COR-L47 (cell line): ENCODE data around the gene CHTF18.
"Not testable (repeated sequence)": the region's sequence is repeated elsewhere in the genome, so short reads cannot be mapped to it uniquely, and the experiment has no call there.

Experiments used
- DNase-seq: peaks from one replicate; lab custom pipeline; 2025; lab: John Stamatoyannopoulos, UW

The CHTF18 gene

DNA sequence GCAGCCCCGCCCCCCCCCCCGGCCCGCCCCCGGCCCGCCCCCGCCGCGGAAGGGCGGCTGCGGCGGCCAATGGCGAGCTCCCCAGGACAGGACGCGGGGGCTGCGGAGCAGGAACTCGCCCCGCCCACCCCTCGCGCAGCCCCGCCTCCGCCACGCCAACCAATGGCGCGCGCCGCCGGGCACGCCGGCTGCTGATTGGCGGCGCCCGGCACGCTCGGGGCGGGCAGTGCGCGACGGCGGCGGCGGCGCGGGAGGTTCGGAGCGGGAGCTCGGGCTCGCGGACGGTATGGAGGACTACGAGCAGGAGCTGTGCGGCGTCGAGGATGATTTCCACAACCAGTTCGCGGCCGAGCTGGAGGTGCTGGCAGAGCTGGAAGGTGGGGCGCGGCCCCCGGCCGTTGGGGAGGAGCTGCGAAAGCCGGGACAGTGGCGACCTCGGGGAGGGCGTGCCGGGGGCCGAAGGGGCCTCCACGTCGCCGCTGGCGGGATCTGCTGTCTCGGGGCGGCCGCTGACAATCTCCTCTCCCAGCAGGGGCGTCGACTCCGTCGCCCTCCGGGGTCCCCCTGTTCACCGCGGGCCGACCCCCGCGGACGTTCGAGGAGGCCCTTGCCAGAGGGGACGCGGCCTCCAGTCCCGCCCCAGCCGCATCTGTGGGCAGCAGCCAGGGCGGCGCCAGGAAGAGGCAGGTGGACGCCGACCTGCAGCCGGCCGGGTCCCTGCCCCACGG, at the start of gene CHTF18:
Gene CHTF18, plus strand, starts transcription at position 222 of the 728 bp plus-strand sequence. Its CDS starts 65 bp downstream, at position 287.
- peak; percentile 82 for DNase-seq

DNA sequence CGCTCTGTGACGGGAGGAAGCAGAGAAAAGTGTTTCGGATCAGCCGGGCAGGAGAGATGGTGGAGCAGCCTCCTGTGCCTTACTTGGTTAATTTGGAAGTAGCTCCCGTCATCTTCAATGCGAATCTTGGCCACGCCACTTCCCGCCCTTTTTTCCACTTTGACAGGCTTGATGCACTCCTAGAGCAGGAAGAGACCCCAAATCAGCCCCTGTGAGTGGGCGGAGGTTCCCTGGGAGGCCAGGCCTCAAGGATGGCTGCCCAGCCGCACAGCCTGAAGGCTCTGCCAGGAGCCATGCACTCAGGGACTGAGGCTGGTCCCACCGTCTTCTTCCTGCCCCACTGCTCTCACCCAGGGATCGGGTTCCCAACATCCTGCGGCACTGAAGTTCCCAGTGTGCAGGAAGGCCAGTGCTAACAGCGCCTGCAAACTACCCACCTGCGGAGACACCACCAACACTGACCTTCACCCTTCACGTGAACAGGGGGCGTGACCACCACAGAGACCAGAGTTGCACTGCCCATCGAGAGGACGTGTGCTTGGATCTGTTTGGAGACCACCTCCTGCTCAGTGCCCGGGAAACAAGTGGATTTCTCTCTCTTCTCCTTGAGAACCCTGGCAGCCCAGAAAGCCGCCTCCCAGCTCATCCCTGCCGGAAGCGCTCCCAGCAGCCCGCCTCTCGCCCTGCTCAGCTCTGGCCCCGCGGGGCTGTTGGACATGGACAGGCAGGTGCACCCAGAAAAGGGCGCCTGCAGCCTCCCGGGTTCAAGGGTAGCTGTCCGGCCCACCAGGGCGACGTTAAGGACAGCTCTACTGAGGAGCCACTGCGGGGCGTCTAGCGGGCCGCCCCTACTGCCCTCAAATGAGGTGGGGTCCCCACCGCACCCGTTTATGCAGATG, 48.6 kb upstream of the CHTF18 start:
- DNase-seq: no peak

DNA sequence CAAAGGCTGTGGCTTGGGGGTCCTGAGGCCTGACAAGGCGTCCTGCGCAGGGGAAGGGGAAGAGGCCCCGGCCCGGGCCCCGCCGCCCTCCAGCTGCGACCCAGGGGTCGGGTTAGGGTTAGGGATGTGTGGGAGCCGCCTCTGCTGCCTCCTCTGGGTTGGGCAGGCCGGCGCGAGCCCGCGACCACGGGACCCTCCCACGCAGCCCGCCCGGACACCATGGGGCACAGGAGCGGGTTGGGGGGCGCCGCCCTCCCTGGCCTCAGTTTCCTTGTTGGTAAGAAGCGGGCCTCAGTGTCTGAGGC, 48.0 kb upstream of the CHTF18 start:
- no peak for DNase-seq

DNA sequence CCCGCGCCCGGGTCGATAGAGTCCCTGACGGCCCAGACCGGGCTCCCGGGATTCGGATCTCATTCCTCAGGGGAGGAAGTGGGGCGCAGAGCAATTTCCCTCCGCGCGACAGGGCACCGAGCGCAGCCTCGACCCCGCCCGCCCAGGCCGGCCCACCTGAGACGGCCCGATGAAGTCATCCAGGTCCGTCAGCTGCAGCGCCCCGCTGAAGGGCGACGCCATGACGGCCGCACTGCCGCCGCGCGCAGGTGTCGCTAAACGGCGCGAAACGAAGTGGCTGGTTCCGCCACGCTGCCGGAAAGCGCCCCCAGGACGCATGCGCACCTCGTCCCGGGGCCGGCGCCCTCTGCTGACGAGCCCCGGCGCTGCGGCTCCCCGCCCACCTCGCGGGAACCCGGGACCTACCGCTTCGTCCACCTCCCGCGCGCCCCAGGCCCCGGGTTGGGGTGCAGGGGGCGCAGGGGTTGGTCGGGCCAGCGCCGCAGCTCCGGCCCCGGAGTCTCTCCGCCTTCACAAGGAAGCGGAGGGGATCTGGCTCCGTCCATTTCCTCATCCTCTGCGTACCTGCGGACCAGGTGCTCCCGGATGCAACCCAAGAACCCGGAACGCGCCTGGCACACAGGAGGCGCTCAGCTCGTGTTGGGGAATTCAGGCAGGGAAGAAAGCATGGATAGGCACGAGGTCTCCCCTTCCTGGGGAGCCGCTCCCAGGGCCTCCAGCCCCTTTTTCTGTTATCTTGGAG, 47.5 kb upstream of the CHTF18 start, which contains the start of gene CIAO3:
Gene CIAO3, minus strand, starts transcription at position 234 of the 742 bp plus-strand sequence. Its CDS starts 12 bp downstream, at position 222.
- peak; percentile 85 for DNase-seq

DNA sequence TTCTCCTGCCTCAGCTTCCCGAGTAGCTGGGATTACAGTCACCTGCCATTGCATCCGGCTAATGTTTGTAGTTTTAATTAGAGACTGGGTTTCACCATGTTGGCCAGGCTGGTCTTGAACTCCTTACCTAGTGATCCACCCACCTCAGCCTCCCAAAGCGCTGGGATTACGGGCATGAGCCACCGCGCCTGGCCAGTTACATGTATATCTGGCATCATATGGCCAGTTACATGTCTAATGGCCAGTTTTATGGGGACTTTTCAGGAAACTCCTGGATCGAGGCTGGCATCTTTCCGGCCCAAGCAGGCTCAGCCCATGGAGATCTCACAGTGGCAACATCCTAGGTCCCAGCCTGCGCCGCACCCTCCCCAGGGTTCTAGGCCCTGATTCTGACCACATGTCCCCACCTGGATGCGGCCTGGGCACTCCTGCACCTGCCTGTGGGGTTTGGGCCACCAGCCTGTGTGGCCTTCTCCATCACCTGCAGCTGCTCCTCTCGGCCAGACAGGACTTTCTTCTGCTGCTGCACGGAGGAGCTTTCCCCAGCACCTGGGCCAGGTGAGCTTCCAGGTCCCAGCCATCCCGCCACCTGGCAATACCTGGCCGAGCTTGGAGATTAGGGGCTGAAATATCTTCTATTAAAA, 46.3 kb upstream of the CHTF18 start:
- DNase-seq: no peak

DNA sequence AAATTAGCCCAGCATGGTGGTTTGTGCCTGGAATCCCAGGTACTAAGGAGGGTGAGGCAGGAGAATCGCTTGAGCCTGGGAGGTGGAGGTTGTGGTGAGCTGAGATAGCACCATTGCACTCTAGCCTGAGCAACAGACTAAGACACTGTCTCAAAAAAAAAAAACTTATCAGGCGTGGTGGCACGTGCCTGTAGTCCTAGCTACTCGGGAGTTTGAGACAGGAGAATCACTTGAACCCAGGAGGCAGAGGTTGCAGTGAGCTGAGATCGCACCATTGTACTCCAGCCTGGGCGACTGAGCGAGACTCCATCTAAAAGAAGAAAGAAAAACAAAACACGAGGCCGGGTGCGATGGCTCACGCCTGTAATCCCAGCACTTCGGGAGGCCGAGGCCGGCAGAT, 45.5 kb upstream of the CHTF18 start:
- not testable (repeated sequence) for DNase-seq

DNA sequence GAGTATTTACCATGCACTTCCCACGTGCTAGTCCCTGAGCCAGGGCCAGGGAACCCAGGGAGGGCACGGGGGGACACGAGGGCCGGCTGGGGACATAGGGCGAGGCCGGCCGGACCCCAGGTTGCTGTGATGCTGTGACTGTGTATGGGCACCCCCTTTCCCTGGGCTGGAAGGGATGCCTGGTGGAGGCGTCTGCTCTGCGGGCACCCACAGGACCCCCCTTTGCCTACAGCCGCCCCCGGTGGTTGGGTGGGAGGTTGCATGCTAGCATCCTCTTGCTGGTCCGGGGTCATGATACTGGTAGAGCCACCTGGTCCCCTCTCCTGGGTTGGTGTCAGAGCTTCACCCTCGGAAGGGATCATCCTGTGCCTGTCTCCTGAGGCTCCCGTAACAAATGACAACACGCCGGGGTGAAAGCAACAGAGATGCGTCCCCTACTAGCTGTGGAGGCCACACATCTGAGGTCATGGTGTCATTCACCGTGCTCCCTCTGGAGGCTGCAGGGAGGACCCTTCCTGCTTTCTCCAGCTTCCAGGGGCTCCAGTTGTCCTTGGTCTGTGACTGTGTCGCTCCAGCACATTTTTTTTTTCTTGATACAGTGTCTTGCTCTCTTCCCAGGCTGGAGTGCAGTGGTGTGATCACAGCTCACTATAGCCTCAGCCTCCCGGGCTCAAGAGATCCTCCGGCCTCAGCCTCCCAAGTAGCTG, 44.5 kb upstream of the CHTF18 start:
- no peak for DNase-seq

DNA sequence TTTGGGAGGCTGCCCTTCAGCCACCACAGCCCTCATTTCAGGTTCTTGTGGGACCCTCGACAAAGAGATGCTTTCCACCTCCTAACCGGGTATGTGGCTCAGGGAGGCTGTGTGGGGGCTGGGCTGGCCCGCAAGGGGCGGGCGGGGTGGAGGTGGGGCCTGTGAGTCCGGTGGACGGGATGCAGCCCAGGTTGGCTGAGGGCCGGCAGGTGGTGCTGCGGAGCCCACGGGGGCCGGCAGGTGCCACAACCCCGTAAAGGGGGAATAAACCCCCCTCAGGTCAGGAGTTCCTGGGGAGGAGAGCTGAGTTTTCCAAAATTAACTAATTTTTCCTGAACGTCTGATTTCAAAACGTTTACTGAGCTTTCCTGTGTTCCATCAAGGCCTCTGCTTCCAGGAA, 42.7 kb upstream of the CHTF18 start:
- peak; percentile 33 for DNase-seq

DNA sequence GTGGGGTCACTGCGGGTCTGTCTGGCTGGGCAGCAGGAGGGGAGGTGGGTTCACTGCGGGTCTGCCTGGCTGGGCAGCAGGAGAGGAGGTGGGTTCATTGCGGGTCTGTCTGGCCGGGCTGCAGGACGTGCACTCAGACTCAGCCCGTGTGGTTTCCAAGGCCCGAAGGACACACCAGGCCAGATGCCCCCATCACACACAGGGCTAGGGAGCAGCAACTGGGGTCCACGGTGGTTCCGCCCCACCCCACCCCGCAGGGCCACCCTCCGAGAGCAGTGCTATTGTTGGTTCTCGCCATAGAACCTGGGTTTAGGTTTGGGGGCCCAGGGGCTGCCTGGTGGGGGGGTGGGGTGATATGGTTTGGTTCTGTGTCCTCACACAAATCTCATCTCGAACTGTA, 41.8 kb upstream of the CHTF18 start:
- no peak for DNase-seq

DNA sequence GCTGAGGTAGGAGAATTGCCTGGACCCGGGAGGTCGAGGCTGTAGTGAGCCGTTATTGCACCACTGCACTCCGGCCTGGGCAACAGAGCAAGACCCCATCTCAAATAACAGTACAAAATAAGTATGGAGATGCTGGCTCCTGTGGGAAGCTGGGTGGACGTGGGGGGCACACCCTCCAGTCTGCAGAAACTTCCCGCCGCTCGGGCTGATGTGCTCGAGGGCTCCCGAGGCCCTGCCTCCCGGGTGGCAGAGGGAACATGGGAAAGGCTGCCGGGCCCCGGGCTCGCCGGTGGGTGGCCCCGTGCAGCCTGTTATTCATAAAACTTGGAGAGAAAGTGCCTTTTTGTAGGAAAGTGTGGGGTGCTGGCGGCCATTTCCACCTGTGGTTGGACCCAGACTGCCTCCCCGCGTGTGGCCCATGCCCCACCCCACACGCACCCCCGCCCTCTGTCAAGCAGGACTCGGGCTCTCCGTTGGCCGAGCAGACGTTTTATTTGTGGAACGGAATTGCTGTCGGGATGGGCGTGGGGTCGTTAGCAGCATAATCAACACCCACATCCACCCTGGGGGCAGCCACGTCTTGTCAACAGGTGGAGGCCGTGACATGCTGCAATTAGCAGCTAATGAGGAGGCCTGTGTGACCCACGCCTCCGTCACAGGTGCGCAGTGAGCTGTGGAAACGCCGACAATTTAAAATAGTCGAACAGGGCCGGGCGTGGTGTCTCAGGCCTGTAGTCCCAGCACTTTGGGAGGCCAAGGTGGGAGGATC, 40.3 kb upstream of the CHTF18 start:
- DNase-seq: no peak

DNA sequence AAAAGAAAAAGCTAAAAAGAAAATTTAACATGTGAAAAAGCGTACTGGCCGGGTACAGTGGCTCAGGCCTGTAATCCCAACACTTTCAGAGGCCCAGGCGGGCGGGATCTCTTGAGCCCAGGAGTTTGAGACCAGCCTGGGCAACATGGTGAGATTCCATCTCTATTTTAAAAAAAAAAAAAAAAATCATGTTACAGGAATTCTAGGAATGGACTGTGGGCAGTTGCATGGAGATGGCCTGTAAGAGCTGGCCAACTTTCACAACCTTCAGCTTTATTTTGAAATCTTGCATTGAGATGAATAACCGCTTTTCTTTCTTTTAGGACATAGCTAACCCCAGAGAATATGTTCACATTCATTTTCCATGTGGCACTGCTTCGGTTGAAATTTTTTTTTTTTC, 39.4 kb upstream of the CHTF18 start:
- no peak for DNase-seq

DNA sequence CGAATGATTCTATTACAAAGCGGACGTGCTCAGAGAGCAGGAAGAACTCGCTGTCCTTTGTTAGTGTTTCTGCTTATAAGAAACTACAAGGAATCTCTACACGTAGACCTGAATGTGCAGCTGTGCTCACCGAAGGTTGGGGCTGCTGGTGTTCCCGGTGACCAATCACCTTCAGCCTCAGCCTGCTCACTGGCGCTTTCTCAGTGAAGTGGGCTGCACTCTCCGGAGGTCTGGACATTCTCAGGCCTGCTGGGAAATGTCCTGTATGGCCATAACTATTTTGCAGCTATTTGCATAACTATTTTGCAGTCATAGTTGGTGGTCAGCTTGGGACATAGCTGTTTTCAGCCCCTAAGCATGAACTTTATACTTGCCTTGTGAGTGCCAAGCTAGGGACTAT, 37.9 kb upstream of the CHTF18 start:
- DNase-seq: no peak

DNA sequence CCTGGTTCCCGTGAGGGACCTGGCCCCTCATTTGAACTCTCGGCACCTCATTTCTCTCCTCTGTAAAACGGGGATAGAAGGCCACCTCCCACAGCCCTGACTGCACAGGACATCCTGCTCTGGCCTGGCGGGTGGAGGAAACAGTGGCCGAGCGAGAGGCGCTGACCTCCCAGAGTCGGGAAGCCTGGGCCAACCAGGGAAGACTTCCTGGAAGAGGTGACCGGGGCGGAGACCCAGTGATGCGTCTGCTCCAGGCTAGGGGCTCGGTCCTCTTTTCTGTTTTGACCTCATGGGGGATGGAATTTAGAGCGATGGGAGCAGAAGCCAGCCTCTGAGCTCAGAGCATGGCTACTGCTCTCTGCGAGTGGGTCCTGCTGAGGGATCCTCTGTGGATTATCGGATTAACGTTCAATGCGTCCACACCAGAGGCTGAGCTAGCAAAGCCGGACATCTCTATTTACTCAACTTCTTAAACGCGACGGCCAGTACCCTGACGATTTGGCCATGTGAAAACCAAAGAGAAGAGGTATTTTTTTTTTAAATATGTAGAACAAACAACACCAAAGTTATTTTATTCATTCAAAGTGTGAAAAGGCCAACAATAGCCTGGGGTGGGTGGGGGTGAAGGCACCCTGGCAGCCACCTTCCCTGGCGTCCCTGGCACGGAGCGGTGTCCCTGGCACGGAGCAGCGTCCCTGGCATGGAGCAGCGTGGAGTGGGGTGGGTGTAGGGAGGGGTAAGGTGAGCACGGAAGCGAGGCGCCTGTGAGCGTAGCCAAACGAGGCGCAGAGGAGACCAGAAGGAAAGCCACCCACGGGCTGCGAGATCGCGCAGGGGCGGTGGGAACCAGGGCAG, 37.0 kb upstream of the CHTF18 start:
- no peak for DNase-seq

DNA sequence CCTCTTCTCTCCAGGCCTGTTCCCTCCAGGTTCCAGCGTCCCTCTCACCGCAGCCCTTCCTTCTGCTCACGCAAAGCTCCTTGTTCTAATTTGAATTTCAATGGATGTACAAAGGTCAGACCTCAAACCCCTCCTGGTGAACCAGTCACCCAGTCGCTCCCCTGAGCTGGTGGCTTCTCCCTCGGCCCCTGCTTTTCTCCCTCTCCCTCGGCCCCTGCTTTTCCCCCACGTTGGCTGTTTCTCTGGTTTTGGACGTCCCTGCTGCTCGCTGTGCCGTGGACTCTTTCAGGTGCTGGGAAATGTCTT, 36.5 kb upstream of the CHTF18 start:
- DNase-seq: no peak

DNA sequence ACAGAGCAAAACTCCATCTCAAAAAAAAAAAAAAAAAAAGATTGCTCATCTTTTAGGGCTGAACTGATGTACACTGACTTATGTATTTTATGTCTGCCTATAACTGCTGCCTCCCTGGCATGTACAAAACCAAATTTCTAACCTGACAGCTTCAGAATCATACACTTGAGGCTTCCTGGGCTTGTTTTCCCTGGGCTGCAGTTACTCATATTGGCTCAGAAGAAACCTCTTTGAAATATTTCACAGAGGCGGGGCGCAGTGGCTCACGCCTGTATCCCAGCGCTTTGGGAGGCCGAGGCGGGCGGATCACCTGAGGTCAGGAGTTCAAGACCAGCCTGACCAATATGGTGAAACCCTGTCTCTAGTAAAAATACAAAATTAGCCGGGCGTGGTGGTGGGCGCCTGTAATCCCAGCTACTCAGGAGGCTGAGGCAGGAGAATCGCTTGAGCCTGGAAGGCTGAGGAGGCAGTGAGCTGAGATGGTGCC, 34.3 kb upstream of the CHTF18 start:
- DNase-seq: not testable (repeated sequence)

DNA sequence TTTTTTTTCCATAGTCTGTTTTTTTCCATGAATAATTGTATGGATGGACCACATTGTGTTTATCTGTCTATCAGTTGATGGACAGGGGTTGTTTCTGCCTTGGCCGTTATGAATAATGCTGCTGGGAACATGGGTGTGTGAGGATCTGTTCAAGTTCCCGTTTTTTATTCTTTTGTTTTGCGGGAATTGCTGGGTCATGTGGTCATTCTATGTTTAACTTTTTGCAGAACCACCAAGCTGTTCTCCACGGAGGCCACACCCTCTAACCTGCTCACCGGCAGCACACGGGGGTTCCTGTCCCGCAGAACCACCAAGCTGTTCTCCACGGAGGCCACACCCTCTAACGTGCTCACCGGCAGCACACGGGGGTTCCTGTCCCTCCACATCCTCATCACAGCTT, 33.8 kb upstream of the CHTF18 start:
- no peak for DNase-seq

DNA sequence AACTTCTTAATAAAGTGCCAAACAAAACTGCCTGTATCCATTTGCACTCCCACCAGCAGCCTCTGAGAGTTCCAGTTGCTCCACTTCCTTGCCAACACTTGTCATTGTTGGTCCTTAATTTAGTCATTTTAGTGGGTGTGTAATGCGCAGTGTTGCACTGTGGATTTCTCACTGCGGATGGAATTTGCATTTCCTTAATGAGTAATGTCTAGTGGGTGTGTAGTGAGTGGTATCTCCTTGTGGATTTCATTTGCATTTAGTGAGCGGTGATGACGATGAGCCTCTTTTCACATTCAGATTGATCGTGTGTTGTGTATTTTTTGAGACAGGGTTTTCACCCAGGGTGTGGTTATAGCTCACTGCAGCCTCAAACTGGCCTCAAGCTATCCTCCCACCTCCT, 32.0 kb upstream of the CHTF18 start:
- DNase-seq: no peak

DNA sequence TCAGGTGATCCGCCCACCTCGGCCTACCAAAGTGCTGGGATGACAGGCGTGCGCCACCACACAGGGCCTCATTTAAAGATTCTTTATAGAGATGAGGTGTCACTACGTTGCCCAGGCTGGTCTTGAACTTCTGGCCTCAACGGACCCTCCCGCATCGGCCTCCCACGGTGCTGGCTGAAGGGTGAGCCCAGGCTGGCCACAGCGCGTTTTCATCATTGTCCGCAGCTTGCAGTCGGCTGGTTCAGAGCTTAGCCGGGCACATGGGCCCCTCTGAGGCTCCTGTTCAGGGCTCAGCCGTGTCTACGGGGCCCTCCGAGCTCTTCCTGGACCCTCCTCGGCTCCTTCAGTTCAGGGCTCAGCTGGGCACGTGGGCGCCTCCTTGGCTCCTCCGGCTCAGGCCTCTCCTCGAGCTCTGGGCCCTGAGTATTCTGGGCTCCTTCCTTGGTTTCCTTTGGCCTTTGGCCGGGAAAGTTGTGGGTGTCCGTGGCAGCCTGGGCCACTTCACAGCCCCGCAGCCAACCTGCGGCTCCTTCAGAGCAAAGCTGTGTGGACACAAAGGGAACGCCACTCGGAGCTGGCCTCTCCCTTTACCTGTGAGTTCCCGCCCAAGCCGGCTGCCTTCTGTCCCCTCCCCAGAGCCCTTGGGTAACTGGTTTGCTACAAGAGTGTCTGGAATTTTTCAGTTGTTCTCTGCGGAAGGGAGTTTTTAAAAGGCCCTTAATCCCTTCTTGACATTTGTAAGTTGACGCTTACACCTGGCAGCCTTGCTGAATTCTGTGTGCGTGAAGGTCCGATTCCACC, 29.1 kb upstream of the CHTF18 start:
- no peak for DNase-seq

DNA sequence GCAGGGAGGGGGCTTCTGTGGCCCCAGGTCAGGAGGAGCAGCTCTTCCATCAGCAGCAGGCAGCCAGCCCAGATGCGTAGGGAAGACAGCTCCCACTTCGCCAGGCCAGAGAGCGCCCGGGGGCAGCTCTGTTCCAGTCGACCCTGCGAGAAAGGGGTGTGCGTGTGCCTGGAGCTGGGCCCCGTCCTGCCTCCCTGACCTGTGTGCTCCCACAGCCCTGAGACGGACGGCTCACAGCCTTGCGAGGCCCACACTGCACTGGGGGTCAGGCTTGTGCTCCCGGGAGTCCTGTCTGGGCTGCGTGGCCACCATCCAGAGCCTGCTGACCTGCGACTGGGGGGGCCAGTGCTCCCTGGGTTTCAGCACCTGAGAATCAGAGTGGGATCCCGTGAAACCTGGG, 28.4 kb upstream of the CHTF18 start:
- no peak for DNase-seq
